HL-60/S4 (cell line): ENCODE measurements around the gene SLC24A3.

Experiments used
- in situ Hi-C: fragments of 300-500 bp; cut with MboI; formaldehyde crosslinking; loops from 2 replicates; pipeline ENCODE4 v1.14.3; 2022; ENCODE audit warnings: low sequenced_read_pairs

The SLC24A3 gene

DNA sequence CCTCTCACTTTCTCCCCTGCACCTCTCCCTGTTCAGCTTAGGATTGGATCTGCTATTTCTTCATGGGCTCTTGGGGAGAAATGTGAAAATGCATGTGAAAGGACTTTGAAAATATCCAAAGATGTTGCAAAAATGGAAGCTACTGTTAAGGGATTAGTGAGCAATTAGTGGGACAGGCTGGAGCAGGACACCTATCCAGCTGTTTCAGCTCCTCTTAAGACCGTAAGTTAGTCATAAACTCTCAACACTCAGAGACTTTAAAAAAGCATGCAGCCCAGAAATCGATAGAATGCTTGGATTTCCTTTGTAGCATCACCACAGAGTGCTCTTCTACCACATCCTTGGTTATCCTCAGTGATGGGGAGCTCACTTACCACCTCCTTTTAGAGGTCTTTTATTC, 88.7 kb downstream of the SLC24A3 start:
- in situ Hi-C loops = no loop called here

GRCh38 chr20:19301843-19302242, 89.4 kb downstream of the SLC24A3 start:
- in situ Hi-C loops = no loop called here

DNA sequence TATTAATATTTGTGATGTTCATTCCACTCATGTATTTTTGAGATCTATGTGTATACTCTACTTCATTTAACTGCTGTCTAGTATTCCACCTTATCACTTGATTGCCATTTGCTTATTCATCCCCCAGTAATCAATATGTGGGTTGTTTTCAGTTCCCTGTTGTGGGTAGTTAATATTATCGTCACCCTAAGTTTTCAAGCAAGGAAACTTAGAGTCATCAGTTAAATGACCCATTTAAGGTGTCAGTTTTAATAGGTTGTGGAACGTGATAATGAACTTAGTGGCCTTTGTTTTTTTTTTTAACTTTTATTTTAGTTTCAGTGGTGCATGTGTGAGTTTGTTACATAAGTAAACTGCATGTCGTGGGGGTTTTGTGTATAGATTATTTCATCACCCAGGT, 90.3 kb downstream of the SLC24A3 start:
- in situ Hi-C loops = no loop called here

GRCh38 chr20:19304389-19304788, 91.9 kb downstream of the SLC24A3 start:
- in situ Hi-C loops = no loop called here

DNA sequence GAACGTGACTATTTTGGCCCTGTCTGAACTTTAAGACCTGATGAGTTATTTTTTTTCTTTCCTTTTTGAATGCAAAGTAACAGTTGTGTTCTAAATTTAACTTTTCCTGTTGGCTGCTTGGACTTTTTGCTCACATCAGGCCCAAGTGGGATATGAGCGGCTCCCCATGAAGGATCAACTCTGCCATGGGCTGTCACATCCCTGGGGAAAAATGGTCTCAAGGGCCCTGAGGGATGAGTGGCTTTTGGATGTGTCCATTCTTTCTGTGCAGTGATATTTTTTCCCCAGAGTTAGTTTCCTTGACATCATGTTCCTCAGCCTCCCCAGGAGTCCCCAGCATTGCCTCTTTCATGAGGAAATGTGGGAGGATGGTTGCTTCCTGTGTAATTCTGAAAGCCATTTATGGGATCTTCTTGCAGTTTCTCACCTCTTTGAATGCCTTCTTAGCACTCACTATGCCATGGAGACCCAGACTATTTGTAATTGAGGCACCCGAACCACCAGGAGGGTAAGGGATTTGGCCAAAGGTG, 92.5 kb downstream of the SLC24A3 start:
- in situ Hi-C loops = no loop called here

DNA sequence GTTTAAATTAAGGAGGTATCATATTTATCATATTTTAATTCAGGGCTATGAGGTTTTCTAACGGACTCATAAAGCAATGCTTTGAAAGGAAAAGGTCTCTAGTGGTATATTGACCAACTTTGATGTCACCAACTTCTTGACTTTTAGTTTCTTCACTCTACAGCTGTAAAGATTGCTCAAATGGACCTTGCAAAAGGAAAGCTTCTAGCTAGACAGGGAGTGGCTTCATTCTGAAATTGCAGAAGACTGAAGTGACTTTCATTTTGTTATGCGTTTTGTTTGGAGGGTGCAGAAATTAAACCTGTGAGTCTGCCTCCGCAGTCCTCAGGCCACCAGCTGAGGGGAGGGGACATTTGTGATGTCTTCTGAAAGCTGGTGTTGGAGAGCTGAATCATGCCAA, 95.7 kb downstream of the SLC24A3 start:
- in situ Hi-C loops = no loop called here

DNA sequence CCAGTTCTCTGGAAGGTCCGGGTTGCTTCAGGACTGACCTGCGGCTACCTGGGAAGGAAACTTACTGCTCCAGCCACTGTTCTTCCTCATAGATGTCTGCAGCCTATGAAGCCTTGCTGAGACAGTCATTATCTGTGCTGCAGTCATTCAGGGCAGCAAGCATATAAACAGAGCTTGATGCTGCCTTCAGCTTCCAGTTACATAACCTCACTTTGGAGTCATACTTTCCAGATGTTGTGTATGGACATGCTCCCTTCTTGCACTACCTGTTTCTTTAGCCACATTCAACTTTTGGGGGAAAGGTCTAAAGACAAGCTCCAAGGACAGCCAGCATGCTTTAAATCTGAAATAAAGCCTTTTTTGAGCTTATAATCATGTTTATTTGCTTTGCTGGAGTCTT, 98.1 kb downstream of the SLC24A3 start:
- in situ Hi-C loops = no loop called here

DNA sequence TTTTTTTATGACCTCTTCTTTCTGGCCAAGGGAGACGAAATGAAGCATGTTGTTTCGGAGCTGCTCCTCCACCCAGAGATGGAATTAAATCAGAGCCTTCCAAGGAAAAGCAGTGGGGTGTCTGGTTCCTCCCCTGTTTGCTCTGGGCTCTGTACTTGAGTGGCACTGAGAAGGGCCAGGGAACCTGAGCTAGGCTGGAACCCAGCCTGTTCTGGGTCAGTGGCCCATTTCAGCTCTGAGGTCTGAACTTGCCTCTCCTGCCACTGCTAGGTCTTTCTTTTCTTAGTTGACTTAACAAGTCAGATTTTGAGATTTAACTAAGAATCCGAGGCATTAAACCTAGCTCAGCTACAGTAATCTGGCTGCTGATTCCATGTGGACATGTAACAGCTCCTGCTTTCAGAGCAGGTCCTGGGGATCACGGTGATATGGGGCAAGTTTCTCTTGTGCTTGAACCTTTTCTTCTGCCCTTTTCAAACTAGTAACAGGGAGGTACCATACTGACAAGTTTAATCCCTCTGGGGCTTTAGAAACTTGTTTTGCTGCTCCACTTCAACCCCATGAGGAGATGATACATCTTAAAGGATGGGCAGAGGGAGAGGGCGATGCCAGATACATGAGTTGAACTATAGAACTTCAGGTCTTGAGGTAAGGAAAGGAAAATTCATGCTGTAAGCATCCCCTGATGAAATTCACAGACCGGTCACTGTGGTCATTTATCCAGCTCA, 101.1 kb downstream of the SLC24A3 start:
- in situ Hi-C loops = no loop called here

GRCh38 chr20:19314621-19315020, 102.2 kb downstream of the SLC24A3 start:
- in situ Hi-C loops = no loop called here

- in situ Hi-C loops = no loop called here
Observed at GRCh38 chr20:19317237-19318069, 105.0 kb downstream of the SLC24A3 start.

DNA sequence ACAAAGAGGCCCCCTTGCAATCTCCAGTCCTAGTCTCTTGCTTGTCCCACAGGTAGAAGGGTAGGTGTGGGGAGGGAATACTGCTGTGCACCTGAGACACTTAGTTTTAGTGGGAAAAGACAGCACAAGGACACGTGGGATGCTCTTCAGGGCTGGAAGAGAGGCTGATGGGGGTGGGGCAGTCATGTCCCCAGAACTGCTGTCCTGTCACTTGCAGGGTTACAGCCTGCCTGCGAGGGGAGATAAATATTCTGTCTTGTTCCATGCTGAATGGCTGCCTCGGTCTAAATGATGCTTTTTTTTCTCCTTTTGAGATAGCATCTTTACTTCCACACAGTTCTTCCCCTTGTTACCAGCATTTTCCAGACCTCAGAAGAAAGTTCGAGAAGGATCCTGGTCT, 106.2 kb downstream of the SLC24A3 start:
- in situ Hi-C loops = no loop called here

DNA sequence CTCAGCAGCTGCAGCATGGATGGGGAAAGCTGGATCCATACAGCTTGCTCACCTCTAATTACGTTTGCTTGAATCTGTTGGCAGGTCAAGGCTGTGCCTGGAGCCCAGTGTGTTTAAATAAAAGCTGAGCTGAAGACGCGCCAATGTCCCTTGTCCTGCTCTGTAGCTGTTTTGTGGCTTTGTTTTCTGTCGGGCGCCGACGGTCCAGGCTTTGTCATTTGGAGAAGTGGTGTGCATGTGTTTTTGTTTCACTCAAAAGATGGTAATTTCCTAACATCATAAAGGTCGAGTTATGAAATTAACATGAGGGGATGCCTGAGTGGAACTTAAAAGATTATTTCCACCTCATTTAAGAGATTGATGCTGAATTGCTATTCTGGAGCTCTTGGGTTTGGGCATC, 107.6 kb downstream of the SLC24A3 start:
- in situ Hi-C loops = no loop called here

DNA sequence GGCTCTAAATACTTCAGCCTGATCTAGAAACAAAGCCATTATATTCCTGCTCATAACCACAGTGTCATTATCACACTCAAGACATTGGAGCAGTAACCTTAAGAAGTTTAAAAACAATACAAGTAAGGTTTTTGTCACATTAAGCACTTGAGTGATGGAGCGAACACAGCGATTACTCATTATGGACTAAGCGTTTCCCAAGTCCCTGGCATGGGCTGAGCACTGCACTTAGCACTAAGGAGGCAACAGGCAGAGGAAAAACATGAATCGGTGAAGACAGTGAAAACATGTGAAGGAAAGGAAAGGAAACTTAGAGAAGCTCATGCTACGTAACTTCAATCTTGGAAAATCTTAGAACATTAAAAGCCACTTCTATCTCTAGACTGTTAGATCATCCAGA, 108.7 kb downstream of the SLC24A3 start:
- in situ Hi-C loops = no loop called here

DNA sequence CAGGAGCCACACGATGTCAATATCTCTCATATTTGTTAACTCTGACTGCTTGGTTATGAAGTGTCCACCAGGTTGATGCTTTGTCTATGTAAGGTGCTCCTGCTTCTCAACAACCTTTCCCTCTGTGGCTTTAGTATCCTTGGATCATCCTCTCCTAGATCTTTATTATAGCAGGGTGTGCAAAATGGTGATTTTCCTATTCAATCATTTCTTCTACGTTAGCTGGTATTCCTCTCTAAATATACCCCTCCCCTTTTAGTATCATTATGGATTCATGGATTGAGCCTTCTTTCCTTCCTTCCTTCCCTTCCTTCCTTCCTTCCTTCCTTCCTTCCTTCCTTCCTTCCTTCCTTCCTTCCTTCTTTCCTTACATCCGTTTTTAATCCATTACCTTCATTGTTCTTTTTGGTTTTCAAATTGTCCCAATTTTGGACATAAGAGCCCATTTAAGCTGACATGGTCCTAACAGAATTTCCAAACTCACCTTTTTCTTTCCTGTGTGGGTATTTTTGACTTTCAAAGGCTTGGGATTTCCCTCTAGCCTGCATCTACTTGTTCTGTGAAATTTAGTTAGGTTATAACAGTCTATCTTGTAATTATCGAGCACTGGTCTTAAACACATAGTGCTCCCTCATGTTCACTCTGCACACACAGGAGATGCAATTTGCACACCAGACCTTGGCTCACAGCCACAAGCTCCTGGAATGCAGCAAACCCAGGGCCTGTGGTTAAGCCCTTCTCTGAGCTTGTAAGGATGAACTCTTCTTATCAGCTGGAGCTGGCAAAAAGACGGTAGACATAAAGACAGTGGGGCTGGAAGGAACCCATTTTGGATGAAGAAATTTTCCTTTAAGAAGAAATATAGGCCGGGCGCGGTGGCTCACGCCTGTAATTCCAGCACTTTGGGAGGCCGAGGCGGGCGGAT, 109.9 kb downstream of the SLC24A3 start:
- in situ Hi-C loops = no loop called here

DNA sequence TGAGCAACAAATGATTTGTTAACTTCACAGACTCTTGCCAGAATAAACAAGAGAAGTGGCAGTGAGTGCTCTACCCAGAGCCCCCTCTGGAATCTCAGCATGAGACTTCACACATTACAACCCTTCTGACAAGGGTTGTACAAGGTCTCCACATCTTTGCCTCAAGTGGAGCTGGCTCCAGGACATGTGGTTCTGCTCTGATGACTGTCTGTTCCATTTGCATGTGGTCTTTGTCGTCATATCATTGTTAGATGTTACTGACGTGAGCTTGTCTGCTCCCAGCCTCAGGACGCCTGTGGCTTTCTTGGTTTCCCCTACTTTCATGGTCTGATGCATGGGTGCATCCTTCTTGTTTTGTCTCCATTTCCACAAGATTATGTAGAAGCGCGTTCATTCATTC, 115.0 kb downstream of the SLC24A3 start:
- in situ Hi-C loops = no loop called here

DNA sequence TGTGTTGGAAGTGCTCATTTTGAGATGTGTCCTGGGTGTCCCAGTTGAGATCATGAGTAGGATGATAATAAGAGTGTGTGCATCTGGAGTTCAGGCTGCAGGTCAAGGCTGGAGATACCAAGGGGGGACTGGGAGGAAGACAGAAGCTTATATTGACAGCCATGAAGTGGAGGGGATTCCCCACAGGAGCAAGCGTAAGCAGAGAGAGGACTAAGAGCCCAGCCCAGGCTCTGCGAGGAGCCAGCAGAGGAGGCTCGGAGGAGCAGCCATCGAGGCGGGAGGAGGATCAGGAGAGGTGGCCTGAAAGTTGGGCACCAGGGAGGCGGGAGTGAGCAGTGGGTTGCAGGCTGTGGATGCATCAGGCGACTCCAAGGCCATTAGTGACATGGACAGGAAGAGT, 116.2 kb downstream of the SLC24A3 start:
- in situ Hi-C loops = no loop called here

- in situ Hi-C loops = no loop called here
Observed at GRCh38 chr20:19330038-19330437, 117.6 kb downstream of the SLC24A3 start.

GRCh38 chr20:19330731-19331130, 118.3 kb downstream of the SLC24A3 start:
- in situ Hi-C loops = no loop called here

GRCh38 chr20:19333563-19333962, 121.1 kb downstream of the SLC24A3 start:
- in situ Hi-C loops = no loop called here

DNA sequence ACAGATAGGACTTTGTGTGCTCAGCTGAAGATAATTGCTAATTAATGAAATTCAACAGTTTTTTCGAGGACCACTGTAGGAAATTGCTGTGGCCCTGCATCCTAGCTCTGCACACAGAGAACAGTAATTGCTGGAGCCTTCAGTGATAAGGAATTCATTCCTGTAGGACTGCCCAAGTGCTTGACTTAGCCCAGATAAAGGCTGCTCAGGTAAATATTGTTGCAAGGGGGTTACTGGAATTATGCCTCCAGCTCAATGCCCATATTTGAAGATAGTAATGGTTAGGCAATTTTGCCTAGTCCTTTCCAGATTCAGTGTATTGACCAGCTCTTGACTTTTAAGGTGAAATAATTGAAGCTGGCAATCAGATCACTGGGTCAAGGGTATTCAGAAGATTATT, 122.9 kb downstream of the SLC24A3 start:
- in situ Hi-C loops = no loop called here

DNA sequence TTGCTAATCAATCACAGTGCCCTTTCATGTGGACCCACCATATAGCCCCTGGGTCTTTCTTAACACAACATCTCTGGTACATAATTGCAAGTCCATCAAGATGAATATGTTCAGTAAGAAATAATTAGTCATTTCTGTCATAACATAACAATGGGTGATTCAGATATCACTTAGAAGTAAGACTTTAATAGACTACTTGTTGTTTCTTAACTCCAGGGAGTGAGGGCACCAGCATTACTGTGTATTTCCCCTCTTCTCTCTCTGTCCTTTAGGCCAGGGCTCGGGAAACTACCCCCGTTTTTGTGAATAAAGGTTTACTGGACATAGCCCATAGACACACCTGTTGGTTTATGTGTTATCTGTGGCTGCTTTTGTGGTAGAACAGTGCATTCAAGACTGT, 123.5 kb downstream of the SLC24A3 start:
- in situ Hi-C loops = no loop called here
